ENCODE measurements around the gene PDXP.
A peak's percentile ranks its signal among the peaks of the same experiment; 100 is the strongest.

- TF ChIP-seq CTCF (IDR thresholded peaks at IDR 0.05; ENCODE audit: poor library complexity, severe bottlenecking) (peak; percentile 52), RAD21 (conservative IDR thresholded peaks at IDR 0.05) (no peak), EP300 (conservative IDR thresholded peaks at IDR 0.05; ENCODE audit: poor library complexity, severe bottlenecking) (no peak), POLR2AphosphoS5 (IDR thresholded peaks at IDR 0.05) (no peak), EZH2 (IDR thresholded peaks at IDR 0.05; ENCODE audit: borderline replicate concordance, insufficient read depth, low read length, poor library complexity, severe bottlenecking) (no peak), TAF1 (IDR thresholded peaks at IDR 0.05; ENCODE audit: low read depth) (no peak)
- TF ChIP-seq, protein P1, sequence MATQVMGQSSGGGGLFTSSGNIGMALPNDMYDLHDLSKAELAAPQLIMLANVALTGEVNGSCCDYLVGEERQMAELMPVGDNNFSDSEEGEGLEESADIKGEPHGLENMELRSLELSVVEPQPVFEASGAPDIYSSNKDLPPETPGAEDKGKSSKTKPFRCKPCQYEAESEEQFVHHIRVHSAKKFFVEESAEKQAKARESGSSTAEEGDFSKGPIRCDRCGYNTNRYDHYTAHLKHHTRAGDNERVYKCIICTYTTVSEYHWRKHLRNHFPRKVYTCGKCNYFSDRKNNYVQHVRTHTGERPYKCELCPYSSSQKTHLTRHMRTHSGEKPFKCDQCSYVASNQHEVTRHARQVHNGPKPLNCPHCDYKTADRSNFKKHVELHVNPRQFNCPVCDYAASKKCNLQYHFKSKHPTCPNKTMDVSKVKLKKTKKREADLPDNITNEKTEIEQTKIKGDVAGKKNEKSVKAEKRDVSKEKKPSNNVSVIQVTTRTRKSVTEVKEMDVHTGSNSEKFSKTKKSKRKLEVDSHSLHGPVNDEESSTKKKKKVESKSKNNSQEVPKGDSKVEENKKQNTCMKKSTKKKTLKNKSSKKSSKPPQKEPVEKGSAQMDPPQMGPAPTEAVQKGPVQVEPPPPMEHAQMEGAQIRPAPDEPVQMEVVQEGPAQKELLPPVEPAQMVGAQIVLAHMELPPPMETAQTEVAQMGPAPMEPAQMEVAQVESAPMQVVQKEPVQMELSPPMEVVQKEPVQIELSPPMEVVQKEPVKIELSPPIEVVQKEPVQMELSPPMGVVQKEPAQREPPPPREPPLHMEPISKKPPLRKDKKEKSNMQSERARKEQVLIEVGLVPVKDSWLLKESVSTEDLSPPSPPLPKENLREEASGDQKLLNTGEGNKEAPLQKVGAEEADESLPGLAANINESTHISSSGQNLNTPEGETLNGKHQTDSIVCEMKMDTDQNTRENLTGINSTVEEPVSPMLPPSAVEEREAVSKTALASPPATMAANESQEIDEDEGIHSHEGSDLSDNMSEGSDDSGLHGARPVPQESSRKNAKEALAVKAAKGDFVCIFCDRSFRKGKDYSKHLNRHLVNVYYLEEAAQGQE (IDR thresholded peaks at IDR 0.05; ENCODE audit: borderline replicate concordance), result no peak
These were observed 23.1 kb downstream of the PDXP start for GRCh38 chr22:37681556-37682049.

Measured in neural cell (in vitro differentiated cells).